H1 (cell line): Measurements from ENCODE around the gene ST8SIA3. TPM values are rescaled to one million over a fixed set of nuclear protein-coding genes. Genes with fewer than 3 reads are reported as not detected.

Experiments used
- RAD21 ChIP-seq, 2 experiments: IDR thresholded peaks in 1 of 2; conservative IDR thresholded peaks in 1 of 2; 2 replicates each; pipeline ENCODE4 v1.6.1; 2011; ENCODE audit warnings: low read depth in 2 of 2, low read length in 2 of 2, improper control_type of control experiment in 1 of 2, inconsistent platforms in 1 of 2, mild to moderate bottlenecking in 1 of 2, moderate library complexity in 1 of 2
- polyA plus RNA-seq, 7 experiments: library from polyadenylated mRNA; depleted of rRNA in 3 of 7; stranded (reverse) in 5 of 7; unstranded in 2 of 7; fragments of >200 nt in 5 of 7; fragments of 200-250 nt in 2 of 7; gene quantifications; 1 replicate in 5 of 7; 2 replicates in 1 of 7; 4 replicates in 1 of 7; pipeline versions ENCODE4 v1.2.1 to v1.2.3, GENCODE V29; 2011 to 2013; ENCODE audit warnings: missing spikeins in 2 of 7, mixed read lengths in 2 of 7
- total RNA-seq: library from RNA; stranded (reverse); fragmentation: NEBNext Ultra II Directional; extraction: Animal tissue kit (Norgen Biotek cat#: 25700); gene quantifications from 2 replicates; pipeline ENCODE4 v1.2.1, GENCODE V29; 2021
- TF ChIP-seq, protein P1 (sequence below): fragments of 300-600 bp; sonication (generic); IDR thresholded peaks from 2 replicates; pipeline ENCODE4 v1.7.1; 2012; ENCODE audit warnings: low read length, moderate library complexity, mild to moderate bottlenecking, inconsistent platforms; ENCODE audit not compliant: insufficient replicate concordance

The ST8SIA3 gene
- total and polyA plus RNA-seq, 2 of the 8 experiments (the other 6 are each of a cell fraction or from before 2014, with no cell fraction given) = 1.2 to 3.7 TPM

DNA sequence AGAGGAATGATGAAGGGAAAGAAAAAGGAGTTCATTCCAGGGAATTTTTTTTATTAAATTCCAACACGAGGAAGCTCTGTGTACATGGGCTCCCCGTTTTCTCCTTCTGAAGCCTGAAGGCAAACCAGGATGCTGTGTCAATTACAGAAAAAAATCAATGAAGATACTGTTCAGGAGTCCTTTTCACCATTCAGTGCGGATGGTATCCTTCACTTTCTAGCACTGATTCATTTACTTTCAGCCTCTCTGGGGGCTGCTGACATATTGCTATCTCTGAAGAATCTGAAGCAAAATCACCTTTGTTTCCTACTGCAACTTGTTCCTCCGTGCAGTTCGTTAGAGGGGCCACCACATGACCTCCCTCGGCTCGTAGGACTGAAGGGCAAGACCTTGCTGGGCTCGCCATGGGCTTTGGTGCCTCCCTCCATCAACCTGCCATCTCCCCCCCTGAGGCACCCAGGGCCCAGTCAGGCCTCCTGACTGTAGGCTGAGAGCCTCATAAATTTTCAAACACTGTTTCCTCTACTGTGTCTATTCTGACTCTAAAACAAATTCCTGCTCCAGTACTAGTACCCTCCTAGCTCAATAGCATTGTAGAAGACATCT is 25.5 kb upstream of the ST8SIA3 start (continued):
- TF ChIP-seq, protein P1, sequence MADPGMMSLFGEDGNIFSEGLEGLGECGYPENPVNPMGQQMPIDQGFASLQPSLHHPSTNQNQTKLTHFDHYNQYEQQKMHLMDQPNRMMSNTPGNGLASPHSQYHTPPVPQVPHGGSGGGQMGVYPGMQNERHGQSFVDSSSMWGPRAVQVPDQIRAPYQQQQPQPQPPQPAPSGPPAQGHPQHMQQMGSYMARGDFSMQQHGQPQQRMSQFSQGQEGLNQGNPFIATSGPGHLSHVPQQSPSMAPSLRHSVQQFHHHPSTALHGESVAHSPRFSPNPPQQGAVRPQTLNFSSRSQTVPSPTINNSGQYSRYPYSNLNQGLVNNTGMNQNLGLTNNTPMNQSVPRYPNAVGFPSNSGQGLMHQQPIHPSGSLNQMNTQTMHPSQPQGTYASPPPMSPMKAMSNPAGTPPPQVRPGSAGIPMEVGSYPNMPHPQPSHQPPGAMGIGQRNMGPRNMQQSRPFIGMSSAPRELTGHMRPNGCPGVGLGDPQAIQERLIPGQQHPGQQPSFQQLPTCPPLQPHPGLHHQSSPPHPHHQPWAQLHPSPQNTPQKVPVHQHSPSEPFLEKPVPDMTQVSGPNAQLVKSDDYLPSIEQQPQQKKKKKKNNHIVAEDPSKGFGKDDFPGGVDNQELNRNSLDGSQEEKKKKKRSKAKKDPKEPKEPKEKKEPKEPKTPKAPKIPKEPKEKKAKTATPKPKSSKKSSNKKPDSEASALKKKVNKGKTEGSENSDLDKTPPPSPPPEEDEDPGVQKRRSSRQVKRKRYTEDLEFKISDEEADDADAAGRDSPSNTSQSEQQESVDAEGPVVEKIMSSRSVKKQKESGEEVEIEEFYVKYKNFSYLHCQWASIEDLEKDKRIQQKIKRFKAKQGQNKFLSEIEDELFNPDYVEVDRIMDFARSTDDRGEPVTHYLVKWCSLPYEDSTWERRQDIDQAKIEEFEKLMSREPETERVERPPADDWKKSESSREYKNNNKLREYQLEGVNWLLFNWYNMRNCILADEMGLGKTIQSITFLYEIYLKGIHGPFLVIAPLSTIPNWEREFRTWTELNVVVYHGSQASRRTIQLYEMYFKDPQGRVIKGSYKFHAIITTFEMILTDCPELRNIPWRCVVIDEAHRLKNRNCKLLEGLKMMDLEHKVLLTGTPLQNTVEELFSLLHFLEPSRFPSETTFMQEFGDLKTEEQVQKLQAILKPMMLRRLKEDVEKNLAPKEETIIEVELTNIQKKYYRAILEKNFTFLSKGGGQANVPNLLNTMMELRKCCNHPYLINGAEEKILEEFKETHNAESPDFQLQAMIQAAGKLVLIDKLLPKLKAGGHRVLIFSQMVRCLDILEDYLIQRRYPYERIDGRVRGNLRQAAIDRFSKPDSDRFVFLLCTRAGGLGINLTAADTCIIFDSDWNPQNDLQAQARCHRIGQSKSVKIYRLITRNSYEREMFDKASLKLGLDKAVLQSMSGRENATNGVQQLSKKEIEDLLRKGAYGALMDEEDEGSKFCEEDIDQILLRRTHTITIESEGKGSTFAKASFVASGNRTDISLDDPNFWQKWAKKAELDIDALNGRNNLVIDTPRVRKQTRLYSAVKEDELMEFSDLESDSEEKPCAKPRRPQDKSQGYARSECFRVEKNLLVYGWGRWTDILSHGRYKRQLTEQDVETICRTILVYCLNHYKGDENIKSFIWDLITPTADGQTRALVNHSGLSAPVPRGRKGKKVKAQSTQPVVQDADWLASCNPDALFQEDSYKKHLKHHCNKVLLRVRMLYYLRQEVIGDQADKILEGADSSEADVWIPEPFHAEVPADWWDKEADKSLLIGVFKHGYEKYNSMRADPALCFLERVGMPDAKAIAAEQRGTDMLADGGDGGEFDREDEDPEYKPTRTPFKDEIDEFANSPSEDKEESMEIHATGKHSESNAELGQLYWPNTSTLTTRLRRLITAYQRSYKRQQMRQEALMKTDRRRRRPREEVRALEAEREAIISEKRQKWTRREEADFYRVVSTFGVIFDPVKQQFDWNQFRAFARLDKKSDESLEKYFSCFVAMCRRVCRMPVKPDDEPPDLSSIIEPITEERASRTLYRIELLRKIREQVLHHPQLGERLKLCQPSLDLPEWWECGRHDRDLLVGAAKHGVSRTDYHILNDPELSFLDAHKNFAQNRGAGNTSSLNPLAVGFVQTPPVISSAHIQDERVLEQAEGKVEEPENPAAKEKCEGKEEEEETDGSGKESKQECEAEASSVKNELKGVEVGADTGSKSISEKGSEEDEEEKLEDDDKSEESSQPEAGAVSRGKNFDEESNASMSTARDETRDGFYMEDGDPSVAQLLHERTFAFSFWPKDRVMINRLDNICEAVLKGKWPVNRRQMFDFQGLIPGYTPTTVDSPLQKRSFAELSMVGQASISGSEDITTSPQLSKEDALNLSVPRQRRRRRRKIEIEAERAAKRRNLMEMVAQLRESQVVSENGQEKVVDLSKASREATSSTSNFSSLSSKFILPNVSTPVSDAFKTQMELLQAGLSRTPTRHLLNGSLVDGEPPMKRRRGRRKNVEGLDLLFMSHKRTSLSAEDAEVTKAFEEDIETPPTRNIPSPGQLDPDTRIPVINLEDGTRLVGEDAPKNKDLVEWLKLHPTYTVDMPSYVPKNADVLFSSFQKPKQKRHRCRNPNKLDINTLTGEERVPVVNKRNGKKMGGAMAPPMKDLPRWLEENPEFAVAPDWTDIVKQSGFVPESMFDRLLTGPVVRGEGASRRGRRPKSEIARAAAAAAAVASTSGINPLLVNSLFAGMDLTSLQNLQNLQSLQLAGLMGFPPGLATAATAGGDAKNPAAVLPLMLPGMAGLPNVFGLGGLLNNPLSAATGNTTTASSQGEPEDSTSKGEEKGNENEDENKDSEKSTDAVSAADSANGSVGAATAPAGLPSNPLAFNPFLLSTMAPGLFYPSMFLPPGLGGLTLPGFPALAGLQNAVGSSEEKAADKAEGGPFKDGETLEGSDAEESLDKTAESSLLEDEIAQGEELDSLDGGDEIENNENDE = no peak
- TF ChIP-seq RAD21 (IDR thresholded peaks at IDR 0.05 in 1 of 2, conservative IDR thresholded peaks at IDR 0.05 in 1 of 2; ENCODE audit: low read depth in 2 of 2, low read length in 2 of 2) = no peak
